ENCODE results near the gene BMPR2. TPM values are rescaled to one million over a fixed set of nuclear protein-coding genes. Genes with fewer than 3 reads are reported as not detected.
A peak's percentile ranks its signal among the peaks of the same experiment; 100 is the strongest.

The BMPR2 gene
- total and polyA plus RNA-seq, 2 donors (not counting 1 experiment from before 2014, with no cell fraction given), result 21.6 to 65.8 TPM

DNA sequence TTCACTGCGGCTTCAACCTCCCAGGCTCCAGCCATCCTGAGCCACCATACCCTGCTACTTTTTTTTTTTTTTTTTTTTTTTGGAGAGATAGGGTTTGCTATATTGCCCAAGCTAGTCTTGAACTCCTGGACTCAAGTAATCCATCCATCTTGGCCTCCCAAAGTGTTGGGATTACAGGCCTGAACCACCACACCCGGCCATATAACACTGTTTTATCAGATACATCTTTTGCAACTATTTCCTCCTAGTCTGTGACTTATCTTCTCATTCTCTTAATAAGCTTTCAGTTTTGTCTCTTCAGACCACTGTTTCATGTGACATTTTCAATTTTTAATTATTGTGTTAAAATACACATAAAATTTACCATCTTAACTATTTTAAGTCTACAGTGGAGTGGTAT is 223.0 kb downstream of the BMPR2 start:
- H3K9ac ChIP-seq (ENCODE audit: insufficient read depth, low read length), result no peak overlapping the region
- H3K9me3 ChIP-seq (ENCODE audit: control insufficient read depth, insufficient read depth, low read depth, low read length), result no peaks in the 10 kb centered on the region
- no peaks in the 10 kb centered on the region for H3K4me1 ChIP-seq (ENCODE audit: control insufficient read depth, extremely low read depth, insufficient read depth, low read length)
- TF ChIP-seq, protein P1, sequence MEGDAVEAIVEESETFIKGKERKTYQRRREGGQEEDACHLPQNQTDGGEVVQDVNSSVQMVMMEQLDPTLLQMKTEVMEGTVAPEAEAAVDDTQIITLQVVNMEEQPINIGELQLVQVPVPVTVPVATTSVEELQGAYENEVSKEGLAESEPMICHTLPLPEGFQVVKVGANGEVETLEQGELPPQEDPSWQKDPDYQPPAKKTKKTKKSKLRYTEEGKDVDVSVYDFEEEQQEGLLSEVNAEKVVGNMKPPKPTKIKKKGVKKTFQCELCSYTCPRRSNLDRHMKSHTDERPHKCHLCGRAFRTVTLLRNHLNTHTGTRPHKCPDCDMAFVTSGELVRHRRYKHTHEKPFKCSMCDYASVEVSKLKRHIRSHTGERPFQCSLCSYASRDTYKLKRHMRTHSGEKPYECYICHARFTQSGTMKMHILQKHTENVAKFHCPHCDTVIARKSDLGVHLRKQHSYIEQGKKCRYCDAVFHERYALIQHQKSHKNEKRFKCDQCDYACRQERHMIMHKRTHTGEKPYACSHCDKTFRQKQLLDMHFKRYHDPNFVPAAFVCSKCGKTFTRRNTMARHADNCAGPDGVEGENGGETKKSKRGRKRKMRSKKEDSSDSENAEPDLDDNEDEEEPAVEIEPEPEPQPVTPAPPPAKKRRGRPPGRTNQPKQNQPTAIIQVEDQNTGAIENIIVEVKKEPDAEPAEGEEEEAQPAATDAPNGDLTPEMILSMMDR (conservative IDR thresholded peaks at IDR 0.05 in 1 of 2, IDR thresholded peaks at IDR 0.05 in 1 of 2; ENCODE audit: low read depth in 1 of 2, low read length in 2 of 2), result no peak
- TF ChIP-seq EZH2 (IDR thresholded peaks at IDR 0.05; ENCODE audit: low read length, missing control alignments), result no peak
- no peak overlapping the region for H3K4me2 ChIP-seq (ENCODE audit: extremely low read depth, insufficient read depth, low read length)
- H3K4me3 ChIP-seq (replicated peaks in 1 of 4; ENCODE audit: control extremely low read depth in 1 of 4, insufficient read depth in 1 of 4, low read depth in 3 of 4, low read length in 4 of 4), result no peak overlapping the region
- H3K27ac ChIP-seq (ENCODE audit: insufficient read depth, low read length), result no peak overlapping the region
- no peak for DNase-seq (ENCODE audit: low read depth in 2 of 2)
- no peaks in the 10 kb centered on the region for H3K27me3 ChIP-seq (ENCODE audit: control insufficient read depth, insufficient read depth, low read length)
- H3K79me2 ChIP-seq (ENCODE audit: control insufficient read depth, insufficient read depth, low read length), result no peaks in the 10 kb centered on the region
- H4K20me1 ChIP-seq (ENCODE audit: control insufficient read depth, extremely low read depth, insufficient read depth, low read length), result no peaks in the 10 kb centered on the region
- no peaks in the 10 kb centered on the region for H3K36me3 ChIP-seq (ENCODE audit: control insufficient read depth, insufficient read depth, low read length)
- H2AFZ ChIP-seq (ENCODE audit: low read length), result no peak overlapping the region

DNA sequence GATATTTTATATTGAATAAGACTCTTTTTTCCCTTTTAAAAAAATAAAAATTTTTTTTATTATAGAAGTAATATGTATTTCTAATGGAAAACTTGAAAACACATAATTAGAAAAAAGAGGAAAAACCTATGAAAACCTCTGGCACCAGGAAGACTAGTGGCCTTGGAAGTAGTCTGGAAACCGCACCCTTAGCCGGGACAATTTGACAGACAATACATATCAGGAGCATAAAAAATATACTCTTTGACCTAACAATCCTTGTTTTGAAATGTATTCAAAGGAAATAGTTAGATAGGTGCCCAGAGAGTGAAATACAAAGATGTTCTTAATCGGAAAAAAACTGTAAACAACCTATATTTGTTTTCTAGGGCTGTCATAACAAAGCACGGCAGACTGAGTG is 223.8 kb downstream of the BMPR2 start:
- H3K79me2 ChIP-seq (ENCODE audit: control insufficient read depth, insufficient read depth, low read length), result no peaks in the 10 kb centered on the region
- H3K36me3 ChIP-seq (ENCODE audit: control insufficient read depth, insufficient read depth, low read length), result no peaks in the 10 kb centered on the region
- TF ChIP-seq, protein P1 (conservative IDR thresholded peaks at IDR 0.05 in 1 of 2, IDR thresholded peaks at IDR 0.05 in 1 of 2; ENCODE audit: low read depth in 1 of 2, low read length in 2 of 2), result no peak
- no peak for TF ChIP-seq EZH2 (IDR thresholded peaks at IDR 0.05; ENCODE audit: low read length, missing control alignments)
- no peak overlapping the region for H2AFZ ChIP-seq (ENCODE audit: low read length)
- no peak overlapping the region for H3K27ac ChIP-seq (ENCODE audit: insufficient read depth, low read length)
- H3K4me1 ChIP-seq (ENCODE audit: control insufficient read depth, extremely low read depth, insufficient read depth, low read length), result no peaks in the 10 kb centered on the region
- H3K9me3 ChIP-seq (ENCODE audit: control insufficient read depth, insufficient read depth, low read depth, low read length), result no peaks in the 10 kb centered on the region
- DNase-seq (ENCODE audit: low read depth in 2 of 2), result no peak
- no peaks in the 10 kb centered on the region for H3K27me3 ChIP-seq (ENCODE audit: control insufficient read depth, insufficient read depth, low read length)
- H3K4me2 ChIP-seq (ENCODE audit: extremely low read depth, insufficient read depth, low read length), result no peak overlapping the region
- no peak overlapping the region for H3K4me3 ChIP-seq (replicated peaks in 1 of 4; ENCODE audit: control extremely low read depth in 1 of 4, insufficient read depth in 1 of 4, low read depth in 3 of 4, low read length in 4 of 4)
- H3K9ac ChIP-seq (ENCODE audit: insufficient read depth, low read length), result no peak overlapping the region
- H4K20me1 ChIP-seq (ENCODE audit: control insufficient read depth, extremely low read depth, insufficient read depth, low read length), result no peaks in the 10 kb centered on the region

DNA sequence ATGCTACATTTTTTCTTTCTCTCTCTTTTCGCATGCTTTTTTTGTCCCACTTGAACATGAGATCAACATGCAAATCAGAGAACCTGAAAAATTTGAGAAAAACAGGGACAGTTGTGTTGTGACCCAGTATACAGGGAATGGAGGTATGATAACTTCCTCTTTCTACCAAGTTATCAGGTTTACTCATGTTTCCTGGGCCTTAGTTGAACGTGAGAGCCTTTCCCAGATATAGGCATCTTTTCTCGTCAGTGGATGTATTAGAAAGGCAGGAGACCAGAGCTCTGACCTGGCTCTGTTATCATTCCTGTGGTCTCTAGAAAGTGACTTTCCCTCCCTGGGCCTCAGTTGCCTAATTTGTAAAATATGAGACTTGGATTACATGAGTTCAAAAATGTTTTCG is 228.6 kb downstream of the BMPR2 start:
- H3K4me3 ChIP-seq (replicated peaks in 1 of 4; ENCODE audit: control extremely low read depth in 1 of 4, insufficient read depth in 1 of 4, low read depth in 3 of 4, low read length in 4 of 4), result no peak overlapping the region
- H3K4me2 ChIP-seq (ENCODE audit: extremely low read depth, insufficient read depth, low read length), result no peak overlapping the region
- no peaks in the 10 kb centered on the region for H3K4me1 ChIP-seq (ENCODE audit: control insufficient read depth, extremely low read depth, insufficient read depth, low read length)
- H2AFZ ChIP-seq (ENCODE audit: low read length), result no peak overlapping the region
- H3K27me3 ChIP-seq (ENCODE audit: control insufficient read depth, insufficient read depth, low read length), result no peaks in the 10 kb centered on the region
- no peaks in the 10 kb centered on the region for H3K9me3 ChIP-seq (ENCODE audit: control insufficient read depth, insufficient read depth, low read depth, low read length)
- H3K79me2 ChIP-seq (ENCODE audit: control insufficient read depth, insufficient read depth, low read length), result no peaks in the 10 kb centered on the region
- no peaks in the 10 kb centered on the region for H4K20me1 ChIP-seq (ENCODE audit: control insufficient read depth, extremely low read depth, insufficient read depth, low read length)
- H3K9ac ChIP-seq (ENCODE audit: insufficient read depth, low read length), result no peak overlapping the region
- H3K27ac ChIP-seq (ENCODE audit: insufficient read depth, low read length), result no peak overlapping the region
- H3K36me3 ChIP-seq (ENCODE audit: control insufficient read depth, insufficient read depth, low read length), result no peaks in the 10 kb centered on the region
- DNase-seq (ENCODE audit: low read depth in 2 of 2), result peak in 1 of 2 donors; percentile 13
- TF ChIP-seq, protein P1 (conservative IDR thresholded peaks at IDR 0.05 in 1 of 2, IDR thresholded peaks at IDR 0.05 in 1 of 2; ENCODE audit: low read depth in 1 of 2, low read length in 2 of 2), result no peak
- TF ChIP-seq EZH2 (IDR thresholded peaks at IDR 0.05; ENCODE audit: low read length, missing control alignments), result no peak
